ENCODE results near the gene KLK7.

DNA sequence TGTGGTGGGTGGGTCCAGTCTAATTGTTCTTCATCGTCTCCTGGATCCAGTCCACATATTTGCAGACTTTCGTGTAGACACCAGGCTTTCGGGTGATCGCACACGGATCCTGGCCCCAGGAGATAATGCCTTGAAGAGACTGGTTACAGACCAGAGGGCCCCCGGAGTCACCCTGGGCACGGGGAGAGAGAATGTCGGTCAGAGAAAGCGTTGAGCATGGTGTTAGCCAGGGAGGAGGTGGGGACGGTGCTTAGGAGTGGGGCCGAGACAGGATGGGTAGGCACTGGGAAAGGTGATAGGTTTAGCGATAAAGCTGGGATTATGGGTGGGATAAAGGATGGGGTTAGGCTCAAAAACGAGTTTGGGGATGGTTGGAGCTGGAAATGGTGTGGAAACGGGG is 38.8 kb upstream of the KLK7 start:
- TF ChIP-seq, protein P1, sequence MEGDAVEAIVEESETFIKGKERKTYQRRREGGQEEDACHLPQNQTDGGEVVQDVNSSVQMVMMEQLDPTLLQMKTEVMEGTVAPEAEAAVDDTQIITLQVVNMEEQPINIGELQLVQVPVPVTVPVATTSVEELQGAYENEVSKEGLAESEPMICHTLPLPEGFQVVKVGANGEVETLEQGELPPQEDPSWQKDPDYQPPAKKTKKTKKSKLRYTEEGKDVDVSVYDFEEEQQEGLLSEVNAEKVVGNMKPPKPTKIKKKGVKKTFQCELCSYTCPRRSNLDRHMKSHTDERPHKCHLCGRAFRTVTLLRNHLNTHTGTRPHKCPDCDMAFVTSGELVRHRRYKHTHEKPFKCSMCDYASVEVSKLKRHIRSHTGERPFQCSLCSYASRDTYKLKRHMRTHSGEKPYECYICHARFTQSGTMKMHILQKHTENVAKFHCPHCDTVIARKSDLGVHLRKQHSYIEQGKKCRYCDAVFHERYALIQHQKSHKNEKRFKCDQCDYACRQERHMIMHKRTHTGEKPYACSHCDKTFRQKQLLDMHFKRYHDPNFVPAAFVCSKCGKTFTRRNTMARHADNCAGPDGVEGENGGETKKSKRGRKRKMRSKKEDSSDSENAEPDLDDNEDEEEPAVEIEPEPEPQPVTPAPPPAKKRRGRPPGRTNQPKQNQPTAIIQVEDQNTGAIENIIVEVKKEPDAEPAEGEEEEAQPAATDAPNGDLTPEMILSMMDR (IDR thresholded peaks at IDR 0.05; ENCODE audit: low read length) = no peak
- TF ChIP-seq EZH2 (optimal IDR thresholded peaks at IDR 0.05; ENCODE audit: low read depth, low read length) (no peak), EZH2phosphoT487 (IDR thresholded peaks at IDR 0.05; ENCODE audit: low read length) (no peak)
